ENCODE data around the gene CCT3. TPM values are rescaled to one million over a fixed set of nuclear protein-coding genes. Genes with fewer than 3 reads are reported as not detected.

Gene CCT3
- total and polyA plus RNA-seq, 2 donors (not counting 1 experiment from before 2014, with no cell fraction given), result 106 to 107 TPM

DNA sequence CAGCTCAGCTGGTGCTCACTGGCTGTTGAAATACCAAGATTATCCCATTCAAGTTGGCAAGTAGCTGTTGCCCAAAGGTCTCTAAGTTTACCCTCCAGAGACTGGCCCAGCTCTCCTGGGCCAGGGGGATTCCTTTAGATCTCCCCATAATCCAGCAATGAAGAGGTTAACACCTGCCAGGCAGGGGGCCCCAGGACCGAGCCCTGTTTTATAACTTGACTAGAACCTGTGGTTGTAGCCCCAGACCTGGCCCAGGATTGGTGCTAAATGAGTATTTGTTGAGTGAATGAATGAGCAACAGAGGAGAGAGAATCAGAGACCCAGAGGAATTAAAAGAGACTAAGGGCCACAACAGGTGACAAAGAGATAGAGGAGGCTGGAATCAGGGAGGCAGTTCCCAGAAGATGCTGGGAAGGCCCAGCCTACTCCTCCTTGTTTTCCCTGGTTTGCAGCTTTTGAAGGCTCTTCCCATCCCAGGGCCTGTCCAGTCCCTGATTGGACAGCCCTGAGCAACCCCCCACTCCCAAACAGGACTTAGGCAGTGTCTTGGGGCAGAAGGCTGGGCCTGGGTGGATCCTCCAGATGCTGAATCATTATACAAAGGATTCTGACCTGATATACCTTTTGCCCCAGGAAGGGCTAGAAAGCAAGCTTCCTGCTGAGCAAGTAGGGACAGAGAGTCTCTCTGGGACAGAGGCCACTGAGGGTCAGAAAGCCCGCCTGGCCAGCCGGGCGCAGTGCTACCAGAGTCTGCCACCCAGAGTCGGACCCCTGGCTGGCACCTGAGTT, 28.5 kb upstream of the CCT3 start:
- H3K9me3 Mint-ChIP-seq (ENCODE audit: insufficient read depth), result no peaks in the 10 kb centered on the region
- H3K27me3 Mint-ChIP-seq, result peaks cover 47% of the 10 kb centered on the region
- intact Hi-C loops (cut with micrococcal nuclease), result no loop called here
- H3K27ac Mint-ChIP-seq, result no peak overlapping the region
- H2AFZ ChIP-seq (ENCODE audit: insufficient read depth, low read depth, low read length, poor library complexity, severe bottlenecking), result no peak overlapping the region
- no peak overlapping the region for H3K4me3 Mint-ChIP-seq
- no peak overlapping the region for H3K4me3 ChIP-seq (ENCODE audit: control extremely low read depth in 1 of 5, extremely low read depth in 1 of 5, insufficient read depth in 1 of 5, low read depth in 2 of 5, low read length in 4 of 5)
- H4K20me1 ChIP-seq (ENCODE audit: control insufficient read depth, insufficient read depth, low read length, poor library complexity, severe bottlenecking), result no peaks in the 10 kb centered on the region
- H3K36me3 ChIP-seq (replicated peaks in 1 of 2; ENCODE audit: control extremely low read depth in 1 of 2, control insufficient read depth in 1 of 2, extremely low read depth in 1 of 2, insufficient read depth in 2 of 2, low read length in 1 of 2), result no peaks in the 10 kb centered on the region
- DNase-seq (no peak), ATAC-seq (ENCODE audit: low read depth) (no peak)
- no peak overlapping the region for H3K9ac ChIP-seq (ENCODE audit: low read length)
- no peaks in the 10 kb centered on the region for H3K79me2 ChIP-seq (ENCODE audit: control insufficient read depth, insufficient read depth, low read length)
- peaks cover 9 to 10% of the 10 kb centered on the region in 2 donors for H3K4me1 ChIP-seq (ENCODE audit: control insufficient read depth in 2 of 2, insufficient read depth in 2 of 2, low read length in 2 of 2)
- WGBS (ENCODE audit: insufficient coverage), result 100% methylated on average over 2 of the region's 5 CpGs
- H3K27ac ChIP-seq (ENCODE audit: low read length in 2 of 2), result no peak overlapping the region
- peaks cover 4% of the 10 kb centered on the region for H3K4me1 Mint-ChIP-seq
- no peak for TF ChIP-seq EZH2 (IDR thresholded peaks at IDR 0.05; ENCODE audit: borderline replicate concordance, insufficient read depth, low read depth, low read length, poor library complexity, severe bottlenecking)
- TF ChIP-seq, protein P1, sequence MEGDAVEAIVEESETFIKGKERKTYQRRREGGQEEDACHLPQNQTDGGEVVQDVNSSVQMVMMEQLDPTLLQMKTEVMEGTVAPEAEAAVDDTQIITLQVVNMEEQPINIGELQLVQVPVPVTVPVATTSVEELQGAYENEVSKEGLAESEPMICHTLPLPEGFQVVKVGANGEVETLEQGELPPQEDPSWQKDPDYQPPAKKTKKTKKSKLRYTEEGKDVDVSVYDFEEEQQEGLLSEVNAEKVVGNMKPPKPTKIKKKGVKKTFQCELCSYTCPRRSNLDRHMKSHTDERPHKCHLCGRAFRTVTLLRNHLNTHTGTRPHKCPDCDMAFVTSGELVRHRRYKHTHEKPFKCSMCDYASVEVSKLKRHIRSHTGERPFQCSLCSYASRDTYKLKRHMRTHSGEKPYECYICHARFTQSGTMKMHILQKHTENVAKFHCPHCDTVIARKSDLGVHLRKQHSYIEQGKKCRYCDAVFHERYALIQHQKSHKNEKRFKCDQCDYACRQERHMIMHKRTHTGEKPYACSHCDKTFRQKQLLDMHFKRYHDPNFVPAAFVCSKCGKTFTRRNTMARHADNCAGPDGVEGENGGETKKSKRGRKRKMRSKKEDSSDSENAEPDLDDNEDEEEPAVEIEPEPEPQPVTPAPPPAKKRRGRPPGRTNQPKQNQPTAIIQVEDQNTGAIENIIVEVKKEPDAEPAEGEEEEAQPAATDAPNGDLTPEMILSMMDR (IDR thresholded peaks at IDR 0.05), result no peak
- H3K4me2 ChIP-seq (replicated peaks; ENCODE audit: low read depth, low read length, poor library complexity, severe bottlenecking), result no peak overlapping the region
- CTCF ChIA-PET, result interaction anchor here (1.4 kb wide), 1 partner anchor 242 kb away, joined by 3 read pairs; no protein-coding TSS in a partner anchor
- POLR2A ChIA-PET, result interaction anchor here (0.6 kb wide), 1 partner anchor 60 kb away, joined by 3 read pairs; no protein-coding TSS in a partner anchor
- peaks cover 0 to 52% (median 13%) of the 10 kb centered on the region in 4 experiments for H3K27me3 ChIP-seq (replicated peaks in 1 of 4; ENCODE audit: control extremely low read depth in 1 of 4, control insufficient read depth in 3 of 4, insufficient read depth in 4 of 4, low read length in 3 of 4)
- no peaks in the 10 kb centered on the region for H3K9me3 ChIP-seq (ENCODE audit: control extremely low read depth in 1 of 3, control insufficient read depth in 2 of 3, insufficient read depth in 1 of 3, low read length in 2 of 3)

DNA sequence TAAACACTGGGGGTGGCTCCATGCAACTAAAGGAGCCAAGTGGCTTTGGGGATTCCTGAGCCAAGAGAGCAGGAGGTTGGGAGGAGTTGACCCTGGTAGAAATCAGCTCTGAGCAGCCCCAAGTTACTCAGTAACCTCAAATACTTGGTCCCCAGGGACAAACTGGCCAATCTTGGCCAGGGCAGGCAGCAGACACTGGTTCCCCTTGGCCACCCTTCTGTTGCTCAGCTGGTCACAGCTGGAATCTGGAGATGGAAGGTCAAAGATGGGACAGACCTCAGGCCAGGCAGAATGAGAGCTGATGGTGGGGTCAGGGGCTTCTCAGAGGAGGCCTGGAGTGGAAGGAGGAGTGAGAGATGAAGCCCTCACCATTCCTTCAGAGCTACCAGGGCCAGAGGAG, 27.7 kb upstream of the CCT3 start:
- no peak overlapping the region for H3K9ac ChIP-seq (ENCODE audit: low read length)
- H3K4me3 ChIP-seq (ENCODE audit: control extremely low read depth in 1 of 5, extremely low read depth in 1 of 5, insufficient read depth in 1 of 5, low read depth in 2 of 5, low read length in 4 of 5), result no peak overlapping the region
- peaks cover 42% of the 10 kb centered on the region for H3K27me3 Mint-ChIP-seq
- no peak overlapping the region for H2AFZ ChIP-seq (ENCODE audit: insufficient read depth, low read depth, low read length, poor library complexity, severe bottlenecking)
- no peak overlapping the region for H3K4me2 ChIP-seq (replicated peaks; ENCODE audit: low read depth, low read length, poor library complexity, severe bottlenecking)
- H3K27ac ChIP-seq (ENCODE audit: low read length in 2 of 2), result no peak overlapping the region
- H3K4me3 Mint-ChIP-seq, result no peak overlapping the region
- H3K27ac Mint-ChIP-seq, result no peak overlapping the region
- no peaks in the 10 kb centered on the region for H4K20me1 ChIP-seq (ENCODE audit: control insufficient read depth, insufficient read depth, low read length, poor library complexity, severe bottlenecking)
- peaks cover 0 to 51% (median 14%) of the 10 kb centered on the region in 4 experiments for H3K27me3 ChIP-seq (replicated peaks in 1 of 4; ENCODE audit: control extremely low read depth in 1 of 4, control insufficient read depth in 3 of 4, insufficient read depth in 4 of 4, low read length in 3 of 4)
- ChIA-PET POLR2A (no interaction called here), CTCF (interaction anchor here (1.4 kb wide), 1 partner anchor 243 kb away, joined by 3 read pairs; no protein-coding TSS in a partner anchor)
- intact Hi-C loops (cut with micrococcal nuclease), result no loop called here
- no peaks in the 10 kb centered on the region for H3K36me3 ChIP-seq (replicated peaks in 1 of 2; ENCODE audit: control extremely low read depth in 1 of 2, control insufficient read depth in 1 of 2, extremely low read depth in 1 of 2, insufficient read depth in 2 of 2, low read length in 1 of 2)
- H3K9me3 ChIP-seq (ENCODE audit: control extremely low read depth in 1 of 3, control insufficient read depth in 2 of 3, insufficient read depth in 1 of 3, low read length in 2 of 3), result no peaks in the 10 kb centered on the region
- peaks cover 9 to 10% of the 10 kb centered on the region in 2 donors for H3K4me1 ChIP-seq (ENCODE audit: control insufficient read depth in 2 of 2, insufficient read depth in 2 of 2, low read length in 2 of 2)
- H3K4me1 Mint-ChIP-seq, result peaks cover 4% of the 10 kb centered on the region
- H3K79me2 ChIP-seq (ENCODE audit: control insufficient read depth, insufficient read depth, low read length), result no peaks in the 10 kb centered on the region
- DNase-seq, result no peak
- H3K9me3 Mint-ChIP-seq (ENCODE audit: insufficient read depth), result no peaks in the 10 kb centered on the region
- no peak for ATAC-seq (ENCODE audit: low read depth)
- no peak for TF ChIP-seq EZH2 (IDR thresholded peaks at IDR 0.05; ENCODE audit: borderline replicate concordance, insufficient read depth, low read depth, low read length, poor library complexity, severe bottlenecking)
- TF ChIP-seq, protein P1 (IDR thresholded peaks at IDR 0.05), result no peak

Data from B cell (primary cell).